Muscle of arm (tissue), 14 donors: ENCODE results near the gene MLF1. TPM values are rescaled to one million over a fixed set of nuclear protein-coding genes. Genes with fewer than 3 reads are reported as not detected.
"Not testable (repeated sequence)": the region's sequence is repeated elsewhere in the genome, so short reads cannot be mapped to it uniquely, and the experiment has no call there.

Experiments
- DNase-seq: peaks from one replicate; pipeline ENCODE4 v3.0.0-alpha.2; 2013
- long read RNA-seq, 11 donors: transcript quantifications; one replicate each; lab custom pipeline, GENCODE V29; 2026
- polyA plus RNA-seq, 12 donors: library from polyadenylated mRNA; unstranded; fragments of 120-200 nt; gene quantifications; one replicate each; pipeline ENCODE4 v1.2.1, GENCODE V29; 2013; ENCODE audit not compliant: insufficient read length in 12 of 12

Gene MLF1
- 100 to 1,000 TPM in 2 of 12 donors, 10 to 100 TPM in 9, not detected in 1; 31.8 to 126 (median 65.9) TPM for polyA plus RNA-seq
- long read RNA-seq, donor 1, partial matches to known transcripts: 0 of 7 reads
- long read RNA-seq, donor 1, other reads (novel, unspliced or antisense): 0 of 7 reads
- long read RNA-seq, donor 2, transcript MLF1-201 (7 exons, 2,203 nt): major isoform, 18 of 24 reads
- long read RNA-seq, donor 2, partial matches to known transcripts: 0 of 24 reads
- long read RNA-seq, donor 2, other reads (novel, unspliced or antisense): 0 of 24 reads
- long read RNA-seq, donor 3, transcript MLF1-201 (7 exons, 2,203 nt): major isoform, 7 of 27 reads
- long read RNA-seq, donor 3, partial matches to known transcripts: 15 of 27 reads
- long read RNA-seq, donor 3, other reads (novel, unspliced or antisense): 0 of 27 reads
- long read RNA-seq, donor 4, transcript MLF1-201 (7 exons, 2,203 nt): major isoform, 8 of 15 reads
- long read RNA-seq, donor 4, partial matches to known transcripts: 0 of 15 reads
- long read RNA-seq, donor 4, other reads (novel, unspliced or antisense): 0 of 15 reads
- long read RNA-seq, donor 5, transcript MLF1-201 (7 exons, 2,203 nt): major isoform, 21 of 68 reads
- long read RNA-seq, donor 5, transcript MLF1-212 (6 exons, 787 nt): minor isoform, 6 of 68 reads
- long read RNA-seq, donor 5, transcript MLF1-202 (7 exons, 2,222 nt): minor isoform, 12 of 68 reads
- long read RNA-seq, donor 5, partial matches to known transcripts: 27 of 68 reads
- long read RNA-seq, donor 5, other reads (novel, unspliced or antisense): 0 of 68 reads
- long read RNA-seq, donor 6, partial matches to known transcripts: 24 of 32 reads
- long read RNA-seq, donor 6, other reads (novel, unspliced or antisense): 0 of 32 reads
- long read RNA-seq, donor 7, transcript MLF1-201 (7 exons, 2,203 nt): major isoform, 9 of 19 reads
- long read RNA-seq, donor 7, partial matches to known transcripts: 0 of 19 reads
- long read RNA-seq, donor 7, other reads (novel, unspliced or antisense): 0 of 19 reads
- long read RNA-seq, donor 8, transcript MLF1-212 (6 exons, 787 nt): minor isoform, 6 of 45 reads
- long read RNA-seq, donor 8, transcript MLF1-201 (7 exons, 2,203 nt): major isoform, 26 of 45 reads
- long read RNA-seq, donor 8, transcript MLF1-202 (7 exons, 2,222 nt): minor isoform, 9 of 45 reads
- long read RNA-seq, donor 8, partial matches to known transcripts: 0 of 45 reads
- long read RNA-seq, donor 8, other reads (novel, unspliced or antisense): 0 of 45 reads
- long read RNA-seq, donor 9, transcript MLF1-202 (7 exons, 2,222 nt): minor isoform, 5 of 20 reads
- long read RNA-seq, donor 9, transcript MLF1-201 (7 exons, 2,203 nt): major isoform, 12 of 20 reads
- long read RNA-seq, donor 9, partial matches to known transcripts: 0 of 20 reads
- long read RNA-seq, donor 9, other reads (novel, unspliced or antisense): 0 of 20 reads
- long read RNA-seq, donor 10, transcript MLF1-201 (7 exons, 2,203 nt): major isoform, 19 of 36 reads
- long read RNA-seq, donor 10, transcript MLF1-202 (7 exons, 2,222 nt): minor isoform, 12 of 36 reads
- long read RNA-seq, donor 10, partial matches to known transcripts: 0 of 36 reads
- long read RNA-seq, donor 10, other reads (novel, unspliced or antisense): 0 of 36 reads
- long read RNA-seq, donor 11, transcript MLF1-201 (7 exons, 2,203 nt): major isoform, 11 of 46 reads
- long read RNA-seq, donor 11, transcript MLF1-202 (7 exons, 2,222 nt): minor isoform, 6 of 46 reads
- long read RNA-seq, donor 11, partial matches to known transcripts: 27 of 46 reads
- long read RNA-seq, donor 11, other reads (novel, unspliced or antisense): 0 of 46 reads

- peak; percentile 97 for DNase-seq
Observed at GRCh38 chr3:158570999-158571702, at the start of gene MLF1. TSS of gene MLF1 (plus strand) at chr3:158571194. CDS start at chr3:158571301, 107 bp downstream.

GRCh38 chr3:158522221-158523136 lies 48.5 kb upstream of the MLF1 start:
- no peak for DNase-seq

GRCh38 chr3:158528076-158528674 lies 42.8 kb upstream of the MLF1 start:
- DNase-seq: no peak

- no peak for DNase-seq
Observed at GRCh38 chr3:158531334-158531733, 39.7 kb upstream of the MLF1 start.

- peak; percentile 37 for DNase-seq
Observed at GRCh38 chr3:158532099-158532734, 38.8 kb upstream of the MLF1 start.

- DNase-seq: no peak
Observed at GRCh38 chr3:158535918-158536317, 35.1 kb upstream of the MLF1 start.

- peak; percentile 23 for DNase-seq
Observed at GRCh38 chr3:158539414-158540014, 31.5 kb upstream of the MLF1 start.

- no peak for DNase-seq
Observed at GRCh38 chr3:158540066-158540465, 30.9 kb upstream of the MLF1 start.

- DNase-seq: no peak
Observed at GRCh38 chr3:158548691-158549090, 22.3 kb upstream of the MLF1 start.

- not testable (repeated sequence) for DNase-seq
Observed at GRCh38 chr3:158549938-158550337, 21.1 kb upstream of the MLF1 start.

GRCh38 chr3:158552124-158552523 lies 18.9 kb upstream of the MLF1 start:
- no peak for DNase-seq

- no peak for DNase-seq
Observed at GRCh38 chr3:158559504-158559903, 11.5 kb upstream of the MLF1 start.

GRCh38 chr3:158560979-158561378 lies 10.0 kb upstream of the MLF1 start:
- no peak for DNase-seq

- no peak for DNase-seq
Observed at GRCh38 chr3:158562674-158563073, 8.3 kb upstream of the MLF1 start.

GRCh38 chr3:158563076-158563475 lies 7.9 kb upstream of the MLF1 start:
- no peak for DNase-seq

- no peak for DNase-seq
Observed at GRCh38 chr3:158565076-158565475, 5.9 kb upstream of the MLF1 start.

- DNase-seq: no peak
Observed at GRCh38 chr3:158568784-158569183, 2.2 kb upstream of the MLF1 start.
